ENCODE data around the gene SLC39A1. TPM values are rescaled to one million over a fixed set of nuclear protein-coding genes. Genes with fewer than 3 reads are reported as not detected.

The SLC39A1 gene
- total RNA-seq, 1 experiment from 2014 or later: 138 TPM

GRCh38 chr1:153946622-153947241, 16.6 kb downstream of the SLC39A1 start, which contains the start of gene DENND4B:
Gene DENND4B, minus strand, starts transcription at chr1:153946718. Its CDS starts 2,344 bp downstream, at chr1:153944374.
- peak; percentile 78 for DNase-seq (ENCODE audit: low read depth)

- DNase-seq (ENCODE audit: low read depth): peak; percentile 62
These were observed 17.3 kb downstream of the SLC39A1 start for GRCh38 chr1:153945795-153946621.

DNA sequence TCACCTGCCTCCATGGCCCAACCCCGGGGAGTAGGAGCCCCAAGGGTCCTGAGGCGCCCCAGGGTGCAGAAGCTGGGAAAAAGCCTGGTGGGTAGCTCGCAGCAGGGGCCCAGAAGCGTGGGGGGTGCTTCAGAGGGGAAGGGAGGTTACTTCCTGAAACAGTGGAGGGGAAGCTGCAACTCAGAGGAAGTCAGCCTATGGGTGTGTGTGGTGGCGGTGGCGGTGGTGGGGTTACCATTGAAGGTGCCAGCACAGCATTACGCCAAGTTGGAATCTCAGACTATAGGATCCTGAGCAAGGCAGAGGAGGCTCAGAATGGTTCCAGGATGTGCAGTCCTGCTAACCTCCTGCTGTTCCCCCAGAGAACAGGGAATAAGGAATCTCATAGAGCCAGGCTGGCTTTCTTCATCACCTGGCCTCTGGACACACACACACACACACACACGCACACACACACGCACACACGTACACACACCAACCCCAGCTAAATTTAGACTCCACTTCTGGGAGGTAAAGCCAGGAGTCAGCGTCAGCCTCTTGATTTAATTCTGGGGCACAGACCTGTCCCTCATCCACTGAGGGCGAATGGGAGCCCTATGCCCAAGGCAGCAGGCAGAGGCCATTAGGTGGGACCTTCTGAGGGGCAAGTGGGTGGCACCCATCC, 18.1 kb downstream of the SLC39A1 start:
- DNase-seq (ENCODE audit: low read depth): peak; percentile 44

DNA sequence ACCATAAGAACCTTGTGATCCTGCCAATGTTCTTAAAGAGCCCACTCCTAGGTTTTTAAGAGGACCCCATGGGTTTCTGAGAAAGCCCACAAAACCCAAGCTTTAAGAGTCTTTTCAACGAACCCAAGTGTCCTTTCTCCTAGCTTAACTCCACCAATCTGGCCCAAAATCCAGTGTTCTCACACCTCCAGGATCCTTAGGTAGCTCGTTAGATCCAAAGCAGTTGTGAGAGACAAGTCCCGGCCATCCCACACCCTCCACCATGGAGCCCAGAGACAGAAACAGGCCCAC, 18.6 kb downstream of the SLC39A1 start:
- no peak for DNase-seq (ENCODE audit: low read depth)

- no peak for DNase-seq (ENCODE audit: low read depth)
These were observed 19.1 kb downstream of the SLC39A1 start for GRCh38 chr1:153944005-153944826.

GRCh38 chr1:153942766-153943549, 20.4 kb downstream of the SLC39A1 start:
- no peak for DNase-seq (ENCODE audit: low read depth)

- no peak for DNase-seq (ENCODE audit: low read depth)
These were observed 21.3 kb downstream of the SLC39A1 start for GRCh38 chr1:153941826-153942725.

GRCh38 chr1:153940756-153941155, 22.6 kb downstream of the SLC39A1 start:
- DNase-seq (ENCODE audit: low read depth): no peak

GRCh38 chr1:153939476-153939875, 23.9 kb downstream of the SLC39A1 start:
- no peak for DNase-seq (ENCODE audit: low read depth)

DNA sequence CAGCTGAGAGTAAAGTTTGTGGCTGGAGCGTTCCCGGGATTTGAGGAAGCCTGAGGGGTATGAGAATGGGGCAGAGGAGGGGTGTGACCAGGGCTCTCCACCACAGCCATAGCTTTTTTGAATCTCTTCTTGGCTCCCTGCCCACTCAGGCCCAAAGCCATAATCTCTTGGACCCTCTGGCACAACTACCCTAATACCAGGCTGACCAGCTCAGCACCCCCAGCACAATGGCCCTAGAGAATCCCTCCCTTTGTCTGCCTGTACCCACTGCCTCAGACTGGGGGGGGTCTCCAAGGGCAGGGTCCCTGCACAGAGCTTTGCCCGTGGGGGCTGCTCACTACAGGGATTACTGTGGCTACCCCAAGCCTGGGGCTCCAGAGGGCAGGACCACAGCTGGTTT, 24.3 kb downstream of the SLC39A1 start:
- no peak for DNase-seq (ENCODE audit: low read depth)

DNA sequence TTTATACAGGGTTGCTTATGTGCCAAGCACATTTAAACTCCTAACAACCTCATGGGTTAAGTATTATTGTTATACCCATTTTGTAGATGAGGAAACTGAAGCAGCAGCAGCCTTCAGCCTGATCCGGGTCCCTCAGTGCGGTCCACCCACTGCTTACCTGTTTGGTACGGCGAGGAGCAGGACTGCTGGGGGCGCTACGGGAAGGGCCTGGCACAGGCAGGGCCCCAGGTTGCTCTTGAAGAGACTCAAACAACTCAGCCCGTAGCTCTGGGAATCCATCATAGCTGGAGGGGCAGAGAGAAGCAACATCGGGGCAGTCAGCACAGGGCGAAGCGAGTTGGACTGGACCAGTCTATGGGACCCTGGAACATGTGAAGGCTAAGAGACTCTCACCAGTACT, 26.0 kb downstream of the SLC39A1 start:
- no peak for DNase-seq (ENCODE audit: low read depth)

DNA sequence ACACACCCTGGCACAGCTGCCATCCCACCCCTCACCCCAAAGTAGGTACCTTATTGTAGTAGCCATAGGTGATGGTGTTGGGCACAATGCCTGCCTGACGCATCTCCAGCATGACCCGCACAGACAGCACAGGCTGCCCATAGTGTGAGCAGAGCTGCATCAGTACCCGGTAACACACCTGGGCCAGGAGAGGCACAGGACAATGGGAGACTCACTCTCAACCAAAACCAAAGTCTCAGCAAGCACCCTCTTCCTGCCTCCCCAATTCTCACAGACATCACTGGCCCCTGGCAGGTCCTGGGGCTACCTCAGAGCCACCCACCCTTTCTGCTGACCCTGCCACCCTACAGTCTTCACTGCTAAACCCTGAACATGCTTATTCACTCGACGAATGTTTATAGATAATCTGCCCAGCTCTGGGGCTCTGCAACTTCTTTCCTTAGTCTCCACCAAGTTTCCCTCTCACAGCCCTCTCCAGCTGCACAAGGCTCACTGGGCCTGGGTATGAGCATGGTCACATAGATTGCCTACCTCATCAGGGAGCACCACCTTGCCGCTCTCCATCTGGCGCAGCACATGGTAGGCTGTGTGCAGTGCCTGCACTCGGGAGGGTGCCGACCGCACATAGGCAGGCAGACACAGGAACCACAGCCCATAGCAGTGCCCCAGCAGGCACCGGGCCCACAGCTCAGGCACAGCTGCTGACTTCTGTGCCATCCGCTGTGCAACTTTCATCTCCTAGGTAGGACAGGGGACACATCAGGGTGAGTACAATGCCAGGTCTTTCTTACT, 27.1 kb downstream of the SLC39A1 start:
- no peak for DNase-seq (ENCODE audit: low read depth)

DNA sequence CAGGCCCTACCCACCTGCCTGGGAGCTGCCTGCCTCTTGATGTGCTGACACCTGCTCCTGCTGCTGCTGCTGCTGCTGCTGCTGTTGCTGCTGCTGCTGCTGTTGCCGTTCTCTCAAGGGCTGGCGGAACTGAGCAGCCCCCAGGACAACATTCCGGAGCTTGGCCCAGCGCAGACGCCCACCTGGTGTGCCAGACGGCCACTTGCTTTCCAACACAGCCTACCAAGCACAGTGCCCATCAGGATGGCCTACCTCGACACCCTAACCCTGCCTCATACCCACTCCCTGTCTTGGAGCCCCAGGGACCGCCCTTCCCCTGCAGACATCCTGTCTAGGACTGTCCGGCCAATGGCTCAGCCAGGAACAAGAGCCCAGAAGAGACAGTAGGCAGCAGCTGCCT, 28.6 kb downstream of the SLC39A1 start:
- no peak for DNase-seq (ENCODE audit: low read depth)

GRCh38 chr1:153933955-153934354, 29.4 kb downstream of the SLC39A1 start:
- DNase-seq (ENCODE audit: low read depth): no peak

DNA sequence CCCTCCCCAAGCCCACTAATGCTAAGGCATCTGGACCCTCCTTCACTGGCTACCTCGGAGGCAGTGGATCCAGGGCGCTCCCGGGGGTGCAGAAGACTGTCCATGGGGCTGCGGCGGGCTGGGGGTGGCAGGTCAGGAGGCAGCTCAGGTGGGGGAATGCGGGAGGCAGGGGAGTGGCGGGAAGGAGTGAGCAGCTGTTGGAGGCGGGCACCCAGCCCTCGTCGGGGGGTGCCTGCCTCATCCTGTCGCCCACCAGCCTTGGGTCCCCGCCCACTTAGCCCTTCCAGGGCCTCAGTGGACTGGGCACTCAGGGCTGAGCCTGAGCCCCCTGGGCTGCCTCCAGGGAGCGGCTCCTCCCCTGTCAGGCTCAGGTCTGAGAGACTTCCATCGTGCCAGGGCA, 29.9 kb downstream of the SLC39A1 start:
- no peak for DNase-seq (ENCODE audit: low read depth)

DNA sequence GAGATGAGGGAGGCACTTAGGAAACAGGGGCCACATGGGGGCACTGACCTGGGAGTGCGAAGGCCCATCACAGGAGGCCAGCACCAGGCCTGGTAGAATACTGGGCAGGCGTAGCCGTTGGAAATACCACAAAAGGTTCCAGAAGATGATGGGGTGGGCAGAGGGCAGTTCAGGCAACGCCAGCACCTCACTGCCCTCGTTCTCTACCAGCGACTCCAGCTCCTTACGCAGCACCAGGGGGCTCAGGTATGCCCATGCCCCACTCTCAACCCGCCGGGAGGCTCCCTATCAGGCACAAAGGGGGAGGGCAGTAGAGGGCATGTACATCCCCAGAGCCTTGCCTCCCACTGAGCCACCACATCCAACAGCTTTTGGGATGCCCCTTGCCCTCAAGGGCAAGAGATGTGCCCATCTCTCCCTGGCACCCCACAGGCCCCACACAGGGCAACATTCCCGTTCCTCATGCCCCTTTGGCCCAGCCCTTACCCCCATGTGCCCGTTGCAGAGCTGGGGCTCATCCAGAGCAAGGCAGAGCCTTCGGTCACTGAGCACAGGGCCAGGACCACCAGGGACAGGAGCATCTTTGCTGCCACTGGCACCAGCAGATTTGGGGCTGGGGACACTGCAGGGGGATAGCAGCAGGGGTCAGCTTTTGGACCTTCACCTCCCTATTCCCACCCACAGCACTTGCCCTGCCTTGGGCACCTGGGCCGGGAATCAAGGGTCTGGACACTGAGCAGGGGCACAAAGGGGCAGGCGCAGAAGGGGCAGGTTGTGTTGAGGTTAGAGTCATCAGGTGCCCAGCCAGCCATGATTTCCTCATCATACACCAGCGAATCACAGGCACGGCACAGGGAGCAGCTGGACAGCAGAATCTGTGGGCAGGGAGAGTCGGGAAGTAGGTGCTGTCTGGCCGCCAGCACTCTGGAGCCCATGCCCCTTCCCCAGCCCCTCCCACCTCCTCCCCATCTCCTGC, 30.9 kb downstream of the SLC39A1 start:
- DNase-seq (ENCODE audit: low read depth): no peak

DNA sequence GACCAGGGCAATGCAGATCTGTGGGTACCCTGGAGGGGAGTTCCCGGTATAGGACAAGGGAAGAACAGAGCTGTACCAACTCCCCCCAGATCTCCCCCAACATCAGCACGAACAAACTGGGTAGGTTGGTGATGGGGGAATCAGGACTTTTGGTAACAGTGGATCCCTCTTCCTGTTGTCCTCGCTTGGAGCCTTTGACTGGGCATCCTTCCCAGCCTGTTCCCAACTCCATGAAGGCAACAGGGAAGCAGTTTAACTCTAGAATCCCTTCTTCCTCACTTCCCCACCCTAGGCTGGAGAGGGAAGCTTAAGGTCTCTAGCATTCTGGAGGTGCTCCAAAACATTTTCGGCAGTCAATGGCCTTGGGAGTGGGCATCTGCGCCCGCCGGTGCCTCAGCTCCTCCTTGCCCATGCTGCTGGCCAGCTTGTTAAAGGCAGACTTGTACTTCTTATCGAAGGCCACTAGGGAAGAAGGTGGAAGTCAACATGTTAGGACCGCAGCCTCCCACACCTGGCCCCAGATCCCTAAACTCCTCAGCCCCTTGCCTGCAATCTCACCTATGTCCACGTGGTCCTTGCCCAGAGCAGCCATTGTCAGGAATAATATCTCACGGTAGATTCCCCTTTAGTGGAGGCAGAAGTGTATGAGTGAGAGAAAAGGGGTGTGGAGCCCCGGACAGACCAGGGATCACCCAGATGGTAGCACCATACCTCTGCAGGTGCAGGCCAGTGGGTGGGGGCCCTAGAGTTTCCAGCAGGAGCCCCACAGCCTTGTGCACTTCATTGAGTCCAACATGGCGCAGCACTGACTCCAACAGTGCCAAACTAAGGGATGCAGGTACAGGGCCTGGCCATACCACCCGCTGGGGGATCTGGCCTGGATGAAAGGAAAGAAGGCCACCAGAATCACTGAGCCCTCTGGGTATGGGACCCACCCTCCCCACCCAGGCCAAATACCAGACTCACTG, 33.1 kb downstream of the SLC39A1 start:
- DNase-seq (ENCODE audit: low read depth): no peak

Data from M059J (cell line).